ENCODE data around the gene PTPN23.

PTPN23 gene

GRCh38 chr3:47419083-47420043 is 38.5 kb downstream of the PTPN23 start:
- no peak for DNase-seq (ENCODE audit: low read depth, low spot score)

DNA sequence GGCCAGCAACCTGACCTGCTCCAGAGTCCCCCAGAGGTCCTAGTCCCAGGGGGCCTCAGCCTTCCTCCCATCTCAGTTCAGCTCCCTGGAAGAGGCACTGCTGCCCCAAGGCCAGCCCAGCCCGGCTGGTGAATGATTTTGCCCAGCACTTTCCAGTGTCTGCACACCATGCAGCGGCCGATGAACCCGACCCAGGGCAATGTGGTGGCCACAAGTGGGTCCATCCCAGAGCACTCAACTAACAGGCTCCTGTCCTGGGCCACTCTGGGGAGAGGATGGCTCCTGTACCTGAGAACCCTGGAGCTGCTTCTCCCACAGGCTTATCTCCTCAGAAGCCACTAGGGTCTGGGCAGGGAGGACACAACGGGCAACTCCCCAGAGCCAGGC is 39.2 kb downstream of the PTPN23 start:
- no peak for DNase-seq (ENCODE audit: low read depth, low spot score)

- peak; percentile 96 for DNase-seq (ENCODE audit: low read depth, low spot score)
Measured at GRCh38 chr3:47420511-47421484, 40.0 kb downstream of the PTPN23 start.

- no peak for DNase-seq (ENCODE audit: low read depth, low spot score)
Measured at GRCh38 chr3:47421741-47422649, 41.2 kb downstream of the PTPN23 start.

- DNase-seq (ENCODE audit: low read depth, low spot score): no peak
Measured at GRCh38 chr3:47422743-47423142, 41.9 kb downstream of the PTPN23 start.

GRCh38 chr3:47423548-47424145 is 42.8 kb downstream of the PTPN23 start:
- no peak for DNase-seq (ENCODE audit: low read depth, low spot score)

- DNase-seq (ENCODE audit: low read depth, low spot score): no peak
Measured at GRCh38 chr3:47424434-47425382, 43.9 kb downstream of the PTPN23 start.

DNA sequence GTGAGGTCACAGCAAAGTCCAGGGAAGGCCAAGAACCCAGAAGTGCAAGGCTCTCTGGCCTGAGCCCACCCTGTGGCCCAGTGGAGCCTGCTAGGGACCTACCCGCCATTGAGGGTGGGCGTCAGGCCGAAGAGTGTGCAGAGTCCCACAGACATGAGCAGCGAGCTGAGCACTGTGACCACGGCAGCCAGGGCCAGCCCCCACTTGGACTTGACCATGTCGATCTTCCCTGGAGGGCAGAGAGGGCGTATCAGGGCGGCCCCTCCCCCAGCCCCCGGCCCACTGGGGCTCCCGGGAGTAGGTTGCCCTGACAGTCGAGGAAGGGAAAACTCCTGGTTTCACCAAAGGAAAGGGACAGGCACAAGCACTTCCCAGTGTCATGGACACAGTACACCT is 44.6 kb downstream of the PTPN23 start:
- no peak for DNase-seq (ENCODE audit: low read depth, low spot score)

- DNase-seq (ENCODE audit: low read depth, low spot score): no peak
Measured at GRCh38 chr3:47425959-47426358, 45.1 kb downstream of the PTPN23 start.

DNA sequence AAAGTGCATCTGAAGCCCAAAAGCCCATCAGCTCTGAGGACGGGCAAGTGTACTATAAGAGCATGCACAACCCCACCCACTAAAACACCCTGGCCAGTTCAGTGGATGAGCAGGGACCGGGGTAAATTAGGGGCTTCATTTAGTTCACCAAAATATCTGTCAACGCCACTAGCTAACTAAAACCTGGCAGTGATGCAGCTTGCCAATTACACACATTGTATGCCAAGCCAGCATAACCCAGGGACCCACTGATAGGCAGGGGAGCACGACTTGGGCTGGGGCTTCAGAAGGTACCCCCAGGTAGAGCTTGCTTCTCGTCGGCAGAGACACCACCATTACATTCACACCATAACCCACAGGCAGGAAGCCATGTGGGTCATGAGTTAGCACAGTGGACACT is 47.0 kb downstream of the PTPN23 start:
- no peak for DNase-seq (ENCODE audit: low read depth, low spot score)

DNA sequence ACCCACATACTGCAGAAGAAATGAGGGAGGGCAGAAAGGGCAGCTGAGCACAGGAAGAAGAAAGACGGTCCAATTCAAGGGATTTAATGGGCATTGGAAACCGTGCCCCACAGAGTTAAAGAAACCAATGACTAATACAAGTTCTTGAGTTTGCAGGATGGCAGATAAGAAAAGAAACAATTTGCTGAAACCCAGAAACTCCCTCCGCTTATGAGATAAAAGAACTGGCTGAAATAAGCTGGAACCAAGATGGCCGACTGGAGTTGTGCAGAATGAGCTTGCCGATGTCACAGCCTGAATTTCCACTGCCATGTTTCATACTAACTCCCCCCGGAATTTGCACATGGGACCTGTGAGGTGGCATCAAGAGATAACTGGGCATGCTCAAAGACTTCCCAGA is 47.8 kb downstream of the PTPN23 start:
- no peak for DNase-seq (ENCODE audit: low read depth, low spot score)

DNA sequence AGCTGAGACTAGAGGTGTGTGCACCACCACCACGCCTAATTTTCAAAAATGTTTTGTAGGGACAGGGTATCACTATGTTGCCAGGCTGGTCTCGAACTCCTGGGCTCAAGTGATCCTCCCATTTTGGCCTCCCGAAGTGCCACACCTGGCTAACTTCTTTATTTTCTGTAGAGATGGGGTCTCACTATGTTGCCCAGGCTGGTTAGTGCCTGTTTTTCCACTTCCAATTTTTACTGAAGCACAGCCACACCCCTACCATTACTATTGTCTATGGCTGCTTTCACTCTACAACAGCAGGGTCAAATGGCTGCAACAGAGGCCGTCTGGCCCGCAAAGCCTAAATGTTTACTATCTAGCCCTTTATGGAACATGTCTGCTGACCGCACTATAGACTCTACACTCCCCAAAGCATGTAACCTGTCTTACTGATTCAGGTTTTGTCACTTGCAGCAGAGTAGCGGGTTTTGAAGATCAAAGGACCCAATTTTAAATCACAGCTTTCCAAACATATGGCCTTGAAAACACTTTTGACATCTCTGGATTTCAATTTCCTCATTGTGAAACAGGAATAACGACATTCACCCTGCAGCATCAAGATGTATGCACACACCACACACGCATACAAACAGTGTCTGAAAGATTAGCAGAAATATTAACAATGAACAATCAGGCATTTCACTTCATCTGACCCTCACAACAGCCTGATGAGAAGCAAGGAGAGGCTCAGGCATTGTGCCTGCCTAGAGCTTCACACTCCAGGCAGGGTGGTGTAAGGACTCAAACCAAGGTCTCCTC is 48.9 kb downstream of the PTPN23 start:
- no peak for DNase-seq (ENCODE audit: low read depth, low spot score)

DNA sequence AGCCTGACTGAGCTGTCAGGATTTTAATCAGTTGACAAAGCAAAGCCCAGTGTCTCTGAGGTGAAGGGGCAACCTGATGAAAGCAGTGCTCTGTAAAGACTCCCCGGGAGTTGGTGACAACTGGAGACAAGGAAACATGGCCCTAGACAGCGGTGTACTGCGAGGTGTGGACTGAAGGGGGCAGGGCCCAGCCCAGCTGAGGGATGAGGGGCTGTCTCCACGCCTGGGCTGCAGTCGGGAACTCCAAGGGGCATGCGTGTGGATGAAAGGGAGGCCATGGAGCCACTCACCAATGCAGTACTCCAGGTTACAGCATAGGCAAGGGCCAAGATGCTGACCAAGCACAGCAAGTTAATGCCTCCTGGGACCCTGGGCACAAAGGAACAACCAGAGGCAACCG is 49.8 kb downstream of the PTPN23 start:
- DNase-seq (ENCODE audit: low read depth, low spot score): no peak

DNA sequence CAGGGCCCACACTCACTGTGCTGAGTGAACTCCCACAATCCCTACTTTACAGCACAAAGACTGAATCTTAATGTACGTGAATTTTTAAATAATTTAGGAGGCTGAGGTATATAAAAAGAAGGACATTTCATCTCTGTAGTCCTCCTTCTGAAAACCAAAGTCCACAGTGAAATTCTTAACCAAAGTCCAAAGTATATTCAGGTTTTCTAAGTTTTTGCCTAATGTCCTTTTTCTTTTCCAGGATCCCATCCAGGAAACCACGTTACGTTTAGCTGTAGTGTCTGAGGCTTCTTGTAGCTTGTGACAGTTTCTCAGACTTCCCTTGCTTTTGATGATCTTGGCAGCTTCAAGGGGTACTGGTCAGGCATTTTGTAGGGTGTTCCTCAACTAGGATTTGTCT is 50.4 kb downstream of the PTPN23 start:
- DNase-seq (ENCODE audit: low read depth, low spot score): no peak

DNA sequence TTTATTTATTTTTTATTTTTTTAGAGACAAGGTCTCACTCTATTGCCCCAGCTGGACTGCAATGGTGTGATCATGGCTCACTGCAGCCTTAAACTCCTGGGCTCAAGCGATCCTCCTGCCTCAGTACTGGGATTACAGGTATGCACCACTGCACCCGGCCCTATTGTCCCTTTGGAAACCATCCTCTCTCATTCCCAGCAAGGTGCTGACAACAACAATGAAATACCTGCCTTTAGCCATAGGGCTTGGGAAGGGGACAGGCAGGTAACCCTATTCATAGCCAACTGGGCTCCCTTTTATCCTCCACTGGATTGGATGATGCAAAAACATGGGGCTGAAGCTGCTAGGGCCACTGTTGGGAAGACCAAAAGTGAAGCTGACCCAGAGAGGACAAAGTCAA is 51.9 kb downstream of the PTPN23 start:
- DNase-seq (ENCODE audit: low read depth, low spot score): no peak

- DNase-seq (ENCODE audit: low read depth, low spot score): no peak
Measured at GRCh38 chr3:47433796-47434195, 53.0 kb downstream of the PTPN23 start.

DNA sequence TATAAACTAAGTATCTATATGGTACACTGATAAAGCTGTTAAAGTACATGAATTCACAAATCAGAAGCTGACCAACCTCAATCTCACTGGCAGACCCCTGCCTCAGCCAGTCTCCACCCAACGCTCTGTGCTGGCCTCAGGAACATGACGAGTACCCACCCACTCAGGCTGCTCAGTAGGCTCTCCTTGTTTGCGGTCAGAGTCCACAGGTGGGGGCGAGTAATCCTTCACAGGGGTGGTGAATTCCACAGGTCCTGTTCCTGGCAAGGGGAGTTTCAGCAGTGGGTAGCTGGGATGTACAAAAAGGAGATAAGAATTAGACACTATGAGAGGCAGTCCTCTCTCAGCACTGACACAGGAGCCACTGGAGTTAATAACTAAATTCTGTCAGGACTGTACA is 54.0 kb downstream of the PTPN23 start:
- no peak for DNase-seq (ENCODE audit: low read depth, low spot score)

DNA sequence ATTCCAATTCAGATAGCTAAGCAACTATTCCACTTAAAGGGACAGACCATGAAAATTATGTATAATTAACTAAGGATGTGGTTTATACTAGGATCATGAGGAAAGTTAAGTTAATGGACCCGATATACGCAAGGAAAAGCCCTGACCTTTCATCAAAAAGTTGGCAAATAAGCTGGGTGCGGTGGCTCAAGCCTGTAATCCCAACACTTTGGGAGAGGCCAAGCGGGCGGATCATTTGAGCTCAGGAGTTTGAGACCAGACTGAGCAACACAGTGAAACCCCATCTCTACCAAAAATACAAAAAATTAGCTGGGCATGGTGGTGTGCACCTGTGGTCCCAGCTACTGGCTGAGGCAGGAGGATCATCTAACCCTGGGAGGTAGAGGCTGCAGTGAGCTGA is 55.4 kb downstream of the PTPN23 start:
- DNase-seq (ENCODE audit: low read depth, low spot score): no peak

GRCh38 chr3:47440131-47440530 is 59.3 kb downstream of the PTPN23 start:
- no peak for DNase-seq (ENCODE audit: low read depth, low spot score)

Data from ELF-1 (cell line).